COLO668 (cell line): ENCODE measurements around the gene FBN2.
"Not testable (repeated sequence)": the region's sequence is repeated elsewhere in the genome, so short reads cannot be mapped to it uniquely, and the experiment has no call there.

Source experiments
- DNase-seq: peaks from one replicate; lab custom pipeline; 2025; ENCODE audit not compliant: unreplicated experiment; lab: John Stamatoyannopoulos, UW

FBN2 gene

GRCh38 chr5:128432913-128433440 is 105.1 kb downstream of the FBN2 start:
- no peak for DNase-seq

- no peak for DNase-seq
These were observed 110.1 kb downstream of the FBN2 start for GRCh38 chr5:128427921-128428320.

GRCh38 chr5:128426090-128426534 is 111.9 kb downstream of the FBN2 start:
- DNase-seq, result no peak

- no peak for DNase-seq
These were observed 113.4 kb downstream of the FBN2 start for GRCh38 chr5:128424646-128425045.

GRCh38 chr5:128422612-128423011 is 115.4 kb downstream of the FBN2 start:
- no peak for DNase-seq

- no peak for DNase-seq
These were observed 123.6 kb downstream of the FBN2 start for GRCh38 chr5:128414469-128414868.

- no peak for DNase-seq
These were observed 124.7 kb downstream of the FBN2 start for GRCh38 chr5:128413356-128413755.

- no peak for DNase-seq
These were observed 125.7 kb downstream of the FBN2 start for GRCh38 chr5:128412145-128412930.

GRCh38 chr5:128409166-128409800 is 128.8 kb downstream of the FBN2 start:
- DNase-seq, result no peak

- no peak for DNase-seq
These were observed 129.4 kb downstream of the FBN2 start for GRCh38 chr5:128408622-128409021.

GRCh38 chr5:128407944-128408343 is 130.1 kb downstream of the FBN2 start:
- no peak for DNase-seq

- no peak for DNase-seq
These were observed 131.2 kb downstream of the FBN2 start for GRCh38 chr5:128406803-128407202.

- DNase-seq, result no peak
These were observed 132.9 kb downstream of the FBN2 start for GRCh38 chr5:128405159-128405558.

GRCh38 chr5:128403333-128403732 is 134.7 kb downstream of the FBN2 start:
- no peak for DNase-seq

GRCh38 chr5:128402506-128402905 is 135.5 kb downstream of the FBN2 start:
- DNase-seq, result no peak

- not testable (repeated sequence) for DNase-seq
These were observed 137.3 kb downstream of the FBN2 start for GRCh38 chr5:128400766-128401165.

GRCh38 chr5:128399111-128399510 is 138.9 kb downstream of the FBN2 start:
- DNase-seq, result no peak

GRCh38 chr5:128397876-128398275 is 140.2 kb downstream of the FBN2 start:
- no peak for DNase-seq

- DNase-seq, result no peak
These were observed 143.0 kb downstream of the FBN2 start for GRCh38 chr5:128395073-128395472.

- DNase-seq, result no peak
These were observed 154.0 kb downstream of the FBN2 start for GRCh38 chr5:128384068-128384467.

- no peak for DNase-seq
These were observed 157.7 kb downstream of the FBN2 start for GRCh38 chr5:128380337-128380736.

GRCh38 chr5:128378632-128379031 is 159.4 kb downstream of the FBN2 start:
- DNase-seq, result no peak
